Tibial artery (tissue), 4 donors: ENCODE measurements around the gene BICDL1.

Source experiments
- DNase-seq, 2 donors: peaks; one replicate each; pipeline ENCODE4 v3.0.0-alpha.2; 2019
- H3K27ac ChIP-seq, 2 donors: fragments of 200-600 bp; sonication (generic) in 1 of 2; 1 replicate in 1 of 2; 2 replicates in 1 of 2; pipeline ENCODE4 v1.5.1; 2018 to 2019; ENCODE audit warnings: mild to moderate bottlenecking in 1 of 2
- H3K27me3 ChIP-seq, 2 donors: fragments of 200-600 bp; sonication (generic) in 1 of 2; one replicate each; pipeline versions ENCODE4 v1.5.1 to v1.6.0; 2016 to 2019
- H3K36me3 ChIP-seq, 3 donors: fragments of 200-600 bp; sonication (generic) in 2 of 3; one replicate each; pipeline ENCODE4 v1.5.1; 2016 to 2019; ENCODE audit warnings: mild to moderate bottlenecking in 2 of 3
- H3K4me1 ChIP-seq, 4 donors: fragments of 200-600 bp; sonication (generic) in 2 of 4; 1 replicate in 3 of 4; 2 replicates in 1 of 4; pipeline ENCODE4 v1.5.1; 2016 to 2019
- H3K4me3 ChIP-seq, 2 donors: fragments of 200-600 bp; sonication (generic) in 1 of 2; 1 replicate in 1 of 2; 2 replicates in 1 of 2; pipeline ENCODE4 v1.5.1; 2018 to 2019; ENCODE audit warnings: mild to moderate bottlenecking in 2 of 2
- H3K9me3 ChIP-seq, 3 donors: fragments of 200-600 bp; sonication (generic) in 1 of 3; one replicate each; pipeline ENCODE4 v1.5.1; 2016 to 2019
- CTCF ChIP-seq, 2 experiments: fragments of 200-600 bp in 1 of 2; fragments of 450-650 bp in 1 of 2; IDR thresholded peaks; one replicate each; pipeline ENCODE4 v1.5.1; 2017 to 2019; ENCODE audit warnings: antibody characterized with exemption in 2 of 2, mild to moderate bottlenecking in 1 of 2, moderate library complexity in 1 of 2
- intact Hi-C: fragments of 100-400 bp; cut with DNase I; formaldehyde crosslinking; loops from one replicate; pipeline ENCODE4 v1.15.0; 2023; ENCODE audit warnings: low total_unique reads

Gene BICDL1

DNA sequence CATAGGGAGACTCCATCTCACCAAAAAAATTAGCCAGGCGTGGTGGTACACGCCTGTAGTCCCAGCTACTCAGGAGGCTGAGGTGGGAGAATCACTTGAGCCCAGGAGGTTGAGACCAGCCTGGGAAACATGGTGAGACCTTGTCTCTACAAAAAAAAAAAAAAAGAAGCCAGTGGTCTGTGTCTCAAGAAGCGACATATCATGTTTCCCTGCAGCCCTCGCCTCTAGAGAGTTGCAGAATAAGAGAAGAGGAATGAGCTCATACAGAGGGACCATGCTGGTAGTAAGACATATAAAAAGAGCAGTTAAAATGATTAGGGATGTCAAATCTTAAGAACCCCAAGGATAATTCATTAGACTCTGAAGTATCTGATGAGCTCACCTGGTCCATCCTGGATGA, 39.4 kb upstream of the BICDL1 start:
- TF ChIP-seq CTCF (IDR thresholded peaks at IDR 0.05): no peak
- Histone ChIP-seq H3K9me3 (no peaks in the 10 kb centered on the region), H3K27me3 (peaks cover 0 to 2% of the 10 kb centered on the region in 2 donors), H3K4me3 (no peak overlapping the region), H3K36me3 (no peaks in the 10 kb centered on the region), H3K4me1 (no peaks in the 10 kb centered on the region), H3K27ac (no peak overlapping the region)
- intact Hi-C loops: loop anchor here (5.0 kb wide), 1 partner anchor 107 kb away; no protein-coding TSS in a partner anchor
- DNase-seq: no peak

- intact Hi-C loops: no loop called here
- Histone ChIP-seq H3K4me1 (no peaks in the 10 kb centered on the region), H3K9me3 (peaks cover 0 to 29% (median 28%) of the 10 kb centered on the region in 3 donors), H3K36me3 (no peaks in the 10 kb centered on the region), H3K27ac (no peak overlapping the region), H3K4me3 (no peak overlapping the region), H3K27me3 (no peaks in the 10 kb centered on the region)
- no peak for DNase-seq
- TF ChIP-seq CTCF (IDR thresholded peaks at IDR 0.05): no peak
Observed at GRCh38 chr12:119956047-119956446, 33.0 kb upstream of the BICDL1 start.

- Histone ChIP-seq H3K9me3 (peaks cover 0 to 29% (median 28%) of the 10 kb centered on the region in 3 donors), H3K4me1 (no peaks in the 10 kb centered on the region), H3K27ac (no peak overlapping the region), H3K27me3 (no peaks in the 10 kb centered on the region), H3K4me3 (no peak overlapping the region), H3K36me3 (no peaks in the 10 kb centered on the region)
- no peak for DNase-seq
- intact Hi-C loops: no loop called here
- no peak for TF ChIP-seq CTCF (IDR thresholded peaks at IDR 0.05)
Observed at GRCh38 chr12:119957135-119957534, 31.9 kb upstream of the BICDL1 start.

- Histone ChIP-seq H3K27me3 (peaks cover 0 to 2% of the 10 kb centered on the region in 2 donors), H3K4me1 (no peaks in the 10 kb centered on the region), H3K27ac (no peak overlapping the region), H3K4me3 (no peak overlapping the region), H3K36me3 (no peaks in the 10 kb centered on the region), H3K9me3 (peaks cover 0 to 29% (median 28%) of the 10 kb centered on the region in 3 donors)
- TF ChIP-seq CTCF (IDR thresholded peaks at IDR 0.05): no peak
- no peak for DNase-seq
- intact Hi-C loops: no loop called here
Observed at GRCh38 chr12:119959435-119959834, 29.6 kb upstream of the BICDL1 start.

DNA sequence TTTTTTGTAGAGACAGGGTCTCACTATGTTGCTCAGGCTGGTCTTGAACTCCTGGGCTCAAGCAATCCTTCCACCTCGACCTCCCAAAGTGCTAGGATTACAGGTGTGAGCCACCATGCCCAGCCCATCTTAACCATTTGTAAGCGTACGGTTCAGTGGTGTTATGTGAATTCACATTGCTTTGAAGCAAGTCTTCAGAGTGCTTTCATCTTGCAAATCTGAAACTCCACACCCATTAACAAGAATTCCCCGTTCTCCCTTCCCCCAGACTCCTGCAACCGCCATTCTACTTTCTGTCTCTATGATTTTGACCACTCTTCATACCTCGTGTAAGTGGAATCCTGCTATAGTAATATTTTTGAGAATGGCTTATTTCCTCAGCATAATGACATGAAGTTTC, 24.9 kb upstream of the BICDL1 start:
- no peak for TF ChIP-seq CTCF (IDR thresholded peaks at IDR 0.05)
- no peak overlapping the region for H3K27ac ChIP-seq
- intact Hi-C loops: no loop called here
- no peaks in the 10 kb centered on the region for H3K4me1 ChIP-seq
- no peak overlapping the region for H3K4me3 ChIP-seq
- no peaks in the 10 kb centered on the region for H3K36me3 ChIP-seq
- no peak for DNase-seq
- no peaks in the 10 kb centered on the region for H3K9me3 ChIP-seq
- peaks cover 0 to 2% of the 10 kb centered on the region in 2 donors for H3K27me3 ChIP-seq

- TF ChIP-seq CTCF (IDR thresholded peaks at IDR 0.05): no peak
- no peak for DNase-seq
- Histone ChIP-seq H3K36me3 (no peaks in the 10 kb centered on the region), H3K4me1 (no peaks in the 10 kb centered on the region), H3K27me3 (peaks cover 0 to 2% of the 10 kb centered on the region in 2 donors), H3K27ac (no peak overlapping the region), H3K9me3 (no peaks in the 10 kb centered on the region), H3K4me3 (no peak overlapping the region)
- intact Hi-C loops: no loop called here
Observed at GRCh38 chr12:119964929-119965328, 24.1 kb upstream of the BICDL1 start.
